MCF 10A (cell line): ENCODE measurements around the gene EOLA1. TPM values are rescaled to one million over a fixed set of nuclear protein-coding genes. Genes with fewer than 3 reads are reported as not detected.
"Not testable (repeated sequence)": the region's sequence is repeated elsewhere in the genome, so short reads cannot be mapped to it uniquely, and the experiment has no call there.

ENCODE experiments used
- BruUV-seq: library from RNA; stranded (reverse); fragments of 400-500 nt; replicated peaks from 2 replicates; lab custom pipeline; 2021; lab: Mats Ljungman, UMichigan
- CTCF ChIA-PET: fragments of 300-600 bp; sonication (Branson Sonifier 250); formaldehyde crosslinking; extraction: SDS; loops from one replicate; lab custom pipeline; 2021; ENCODE audit warnings: antibody characterized with exemption, inconsistent platforms; lab: Yijun Ruan, JAX
- POLR2A ChIA-PET: fragments of 300-600, 350-650 bp; sonication (Branson Sonifier 250); formaldehyde crosslinking; extraction: SDS; loops from one replicate; lab custom pipeline; 2020; ENCODE audit warnings: antibody characterized with exemption, inconsistent platforms; lab: Yijun Ruan, JAX
- DNase-seq: peaks from one replicate; pipeline ENCODE4 v3.0.0-alpha.2; 2018; ENCODE audit not compliant: unreplicated experiment
- H3K27ac Mint-ChIP-seq: one replicate; pipeline ENCODE4 v1.8.0; 2022; ENCODE audit warnings: mild to moderate bottlenecking, low read depth, mixed read lengths; ENCODE audit not compliant: unreplicated experiment
- H3K27me3 Mint-ChIP-seq: one replicate; pipeline ENCODE4 v1.8.0; 2022; ENCODE audit warnings: mixed read lengths; ENCODE audit not compliant: insufficient read depth, unreplicated experiment
- H3K36me3 Mint-ChIP-seq: one replicate; pipeline ENCODE4 v1.8.0; 2022; ENCODE audit warnings: mild to moderate bottlenecking, moderate library complexity, mixed read lengths; ENCODE audit not compliant: insufficient read depth, unreplicated experiment
- H3K4me1 Mint-ChIP-seq: one replicate; pipeline ENCODE4 v1.8.0; 2022; ENCODE audit warnings: mixed read lengths; ENCODE audit not compliant: insufficient read depth, unreplicated experiment
- H3K4me3 Mint-ChIP-seq: one replicate; pipeline ENCODE4 v1.8.0; 2022; ENCODE audit warnings: mild to moderate bottlenecking, moderate library complexity, mixed read lengths; ENCODE audit not compliant: unreplicated experiment
- H3K9me3 Mint-ChIP-seq: one replicate; pipeline ENCODE4 v1.8.0; 2022; ENCODE audit warnings: mixed read lengths; ENCODE audit not compliant: unreplicated experiment
- CTCF ChIP-seq: fragments of 200-600 bp; IDR thresholded peaks from one replicate; pipeline ENCODE4 v1.8.0; 2022; ENCODE audit warnings: antibody characterized with exemption, mild to moderate bottlenecking; ENCODE audit not compliant: unreplicated experiment
- intact Hi-C: fragments of 100-400 bp; cut with micrococcal nuclease; formaldehyde crosslinking; loops from 2 replicates; pipeline ENCODE4 v1.14.1; 2022
- total RNA-seq: library from RNA; stranded (reverse); gene quantifications from 2 replicates; pipeline ENCODE4 v1.2.3, GENCODE V29; 2022

Gene EOLA1
- total RNA-seq, 1 experiment from 2014 or later = 18.2 TPM

DNA sequence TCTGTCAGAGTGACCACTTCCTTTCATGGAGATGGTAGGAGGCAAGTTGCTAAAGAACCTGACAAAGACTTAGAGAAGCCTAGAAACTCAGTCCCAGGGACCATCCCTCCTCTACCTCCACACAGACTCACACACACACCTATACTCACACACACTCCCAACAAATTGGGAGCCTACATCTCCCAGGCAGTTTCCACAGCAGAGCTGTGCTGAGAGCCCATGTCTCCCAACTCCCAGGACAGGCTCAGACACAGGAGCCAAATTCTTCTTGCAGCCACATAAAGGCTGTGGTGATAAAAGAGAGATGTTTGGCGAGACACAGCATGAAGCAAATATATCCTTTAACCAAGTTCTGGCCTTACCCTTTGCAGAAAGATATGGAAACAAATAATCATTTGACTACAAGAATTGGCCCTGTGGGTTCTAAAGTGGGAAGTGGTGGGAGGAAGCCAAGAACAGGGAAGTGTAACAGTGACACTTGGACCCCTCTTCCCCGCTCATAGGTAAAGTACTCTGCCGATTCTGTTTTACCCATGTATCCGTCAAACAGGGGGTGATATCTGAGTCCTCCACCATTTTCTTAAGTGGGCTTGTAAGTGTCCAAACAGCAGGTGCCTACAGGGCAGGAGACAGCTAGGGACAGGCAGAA, 24.7 kb upstream of the EOLA1 start:
- ChIA-PET CTCF (interaction anchor here (1.4 kb wide), 1 partner anchor 10 kb away, joined by 5 read pairs; no protein-coding TSS in a partner anchor), POLR2A (interaction anchor here (1.3 kb wide), 1 partner anchor 24 kb away, joined by 6 read pairs; the partner anchor contains the start of gene EOLA1)
- H3K9me3 Mint-ChIP-seq = no peaks in the 10 kb centered on the region
- no peak overlapping the region for H3K4me3 Mint-ChIP-seq
- intact Hi-C loops = no loop called here
- DNase-seq = no peak
- H3K4me1 Mint-ChIP-seq = no peaks in the 10 kb centered on the region
- no peak for TF ChIP-seq CTCF
- H3K27ac Mint-ChIP-seq = no peak overlapping the region
- H3K27me3 Mint-ChIP-seq = no peaks in the 10 kb centered on the region
- H3K36me3 Mint-ChIP-seq = peaks cover 7% of the 10 kb centered on the region
- no TSS peak for BruUV-seq

DNA sequence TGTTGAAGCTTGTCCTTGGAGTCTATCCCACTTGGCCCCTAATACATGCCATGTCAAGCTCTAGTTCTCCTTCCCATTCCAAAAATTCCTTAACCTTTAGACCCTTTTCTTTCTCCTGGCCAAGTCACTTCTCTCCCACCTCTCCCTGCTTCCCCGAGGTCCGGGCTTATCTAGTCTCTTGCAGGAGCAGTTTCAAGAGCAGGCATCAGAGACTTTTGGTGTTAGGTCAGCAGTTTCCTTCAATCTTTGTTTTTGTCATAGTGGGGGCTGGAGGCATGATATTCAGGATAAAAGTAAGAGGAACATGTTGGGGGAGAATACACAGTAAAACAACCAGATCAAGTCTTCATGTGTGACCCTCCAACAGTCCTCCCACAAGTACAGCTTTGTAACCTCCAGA, 24.2 kb upstream of the EOLA1 start:
- CTCF ChIA-PET = interaction anchor here (1.4 kb wide), 1 partner anchor 10 kb away, joined by 5 read pairs; no protein-coding TSS in a partner anchor
- H3K4me3 Mint-ChIP-seq = no peak overlapping the region
- no peak for DNase-seq
- POLR2A ChIA-PET = interaction anchor here (1.3 kb wide), 1 partner anchor 24 kb away, joined by 6 read pairs; the partner anchor contains the start of gene EOLA1
- no peaks in the 10 kb centered on the region for H3K4me1 Mint-ChIP-seq
- intact Hi-C loops = no loop called here
- H3K36me3 Mint-ChIP-seq = peaks cover 7% of the 10 kb centered on the region
- BruUV-seq = no TSS peak
- TF ChIP-seq CTCF = no peak
- H3K27ac Mint-ChIP-seq = no peak overlapping the region
- H3K9me3 Mint-ChIP-seq = no peaks in the 10 kb centered on the region
- no peaks in the 10 kb centered on the region for H3K27me3 Mint-ChIP-seq

GRCh38 chrX:149517308-149517707, 23.5 kb upstream of the EOLA1 start:
- Mint-ChIP-seq H3K4me1 (no peaks in the 10 kb centered on the region), H3K9me3 (no peaks in the 10 kb centered on the region), H3K27me3 (no peaks in the 10 kb centered on the region), H3K27ac (no peak overlapping the region), H3K36me3 (peaks cover 7% of the 10 kb centered on the region), H3K4me3 (no peak overlapping the region)
- POLR2A ChIA-PET = interaction anchor here (1.3 kb wide), 1 partner anchor 23 kb away, joined by 6 read pairs; the partner anchor contains the start of gene EOLA1
- CTCF ChIA-PET = interaction anchor here (0.6 kb wide), 2 partner anchors 46 to 230 kb away, joined by 3 to 4 read pairs; no protein-coding TSS in a partner anchor
- BruUV-seq = no TSS peak
- TF ChIP-seq CTCF = no peak
- intact Hi-C loops = no loop called here
- DNase-seq = no peak

DNA sequence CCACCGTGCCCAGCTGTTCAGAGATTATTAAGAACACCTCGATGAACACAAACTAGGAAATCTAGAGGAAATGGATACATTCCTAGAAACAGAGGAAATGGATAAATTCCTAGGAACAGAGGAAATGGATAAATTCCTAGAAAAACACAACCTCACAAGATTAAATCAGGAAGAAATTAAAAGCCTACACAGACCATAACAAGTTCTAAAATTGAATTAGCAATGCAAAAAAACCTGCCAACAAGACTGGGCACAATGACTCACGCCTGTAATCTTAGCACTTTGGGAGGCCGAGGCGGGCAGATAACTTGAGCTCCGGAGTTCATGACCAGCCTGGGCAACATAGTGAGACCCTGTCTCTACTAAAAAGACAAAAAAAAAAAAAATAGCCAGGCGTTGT, 22.6 kb upstream of the EOLA1 start:
- no TSS peak for BruUV-seq
- no peak for TF ChIP-seq CTCF
- DNase-seq = peak; percentile 16
- intact Hi-C loops = no loop called here
- Mint-ChIP-seq H3K27me3 (no peaks in the 10 kb centered on the region), H3K4me3 (no peak overlapping the region), H3K36me3 (peaks cover 7% of the 10 kb centered on the region), H3K4me1 (no peaks in the 10 kb centered on the region), H3K27ac (no peak overlapping the region), H3K9me3 (no peaks in the 10 kb centered on the region)
- ChIA-PET CTCF (no interaction called here), POLR2A (no interaction called here)

DNA sequence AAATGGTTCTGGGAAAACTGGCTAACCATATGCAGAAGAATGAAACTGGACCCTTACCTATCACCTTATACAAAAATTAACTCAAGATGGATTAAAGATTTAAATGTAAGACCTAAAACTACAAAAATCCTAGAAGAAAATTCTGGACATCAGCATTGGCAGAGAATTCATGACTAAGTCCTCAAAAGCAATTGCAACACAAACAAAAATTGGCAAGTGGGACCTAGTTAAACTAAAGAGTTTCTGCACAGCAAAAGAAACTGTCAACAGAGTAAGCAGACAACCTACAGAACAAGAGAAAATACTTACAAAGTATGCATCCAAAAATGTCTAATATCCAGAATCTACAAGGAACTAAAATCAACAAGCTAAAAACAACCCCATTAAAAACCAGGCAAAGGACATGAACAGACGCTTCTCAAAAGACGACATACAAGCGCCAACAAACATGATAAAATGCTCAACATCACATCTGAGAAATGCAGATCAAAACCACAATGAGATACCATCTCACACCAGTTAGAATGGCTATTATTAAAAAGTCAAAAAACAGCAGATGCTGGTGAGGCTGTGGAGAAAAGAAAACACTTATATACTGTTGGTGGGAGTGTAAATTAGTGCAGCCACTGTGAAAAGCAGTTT, 20.1 kb upstream of the EOLA1 start:
- H3K27me3 Mint-ChIP-seq, H3K9me3 Mint-ChIP-seq, CTCF ChIA-PET, BruUV-seq, H3K4me3 Mint-ChIP-seq, POLR2A ChIA-PET, intact Hi-C loops, H3K36me3 Mint-ChIP-seq, H3K4me1 Mint-ChIP-seq, H3K27ac Mint-ChIP-seq: not testable (repeated sequence)
- peak; percentile 20 for DNase-seq
